GM06990 (cell line): Measurements from ENCODE around the gene PHGDH.

Source experiments
- DNase-seq: peaks from one replicate; pipeline ENCODE4 v3.0.0-alpha.2; 2011; ENCODE audit not compliant: insufficient read length; ENCODE audit errors: extremely low read depth
- H3K27me3 ChIP-seq: replicated peaks from 2 replicates; pipeline ENCODE4 v1.6.0; 2011; ENCODE audit warnings: low read length; ENCODE audit not compliant: control insufficient read depth, insufficient read depth
- H3K36me3 ChIP-seq: 2 replicates; pipeline ENCODE4 v1.5.1; 2011; ENCODE audit warnings: low read length; ENCODE audit not compliant: control insufficient read depth, insufficient read depth
- H3K4me3 ChIP-seq: replicated peaks from 2 replicates; pipeline ENCODE4 v1.5.1; 2011; ENCODE audit warnings: low read depth, mild to moderate bottlenecking, control low read depth, low read length
- TF ChIP-seq, protein P1 (sequence below): IDR thresholded peaks from 2 replicates; pipeline ENCODE4 v1.5.1; 2011; ENCODE audit warnings: low read length, control low read depth, mild to moderate bottlenecking, inconsistent platforms; ENCODE audit not compliant: insufficient read depth, poor library complexity, severe bottlenecking

PHGDH gene

DNA sequence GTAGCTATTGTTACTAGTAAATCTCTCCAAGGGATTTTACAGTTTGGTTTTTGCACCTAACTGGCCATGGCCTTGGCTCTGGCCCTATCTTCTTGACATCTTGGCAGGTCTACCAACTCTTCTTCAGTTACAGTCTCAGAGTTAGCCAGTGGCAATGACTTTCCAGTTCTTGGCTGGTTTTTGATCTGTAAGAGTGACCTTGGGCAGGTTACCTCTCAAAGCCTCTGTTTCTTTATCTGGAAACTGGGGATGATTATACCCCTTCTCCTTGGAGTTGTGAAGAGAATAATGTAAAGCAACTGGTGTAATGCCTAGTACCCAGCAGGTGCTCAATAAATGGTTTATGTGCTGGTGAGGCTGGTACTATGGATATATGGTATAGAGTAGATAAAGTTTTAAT is 6.7 kb downstream of the PHGDH start:
- H3K27me3 ChIP-seq, result peaks cover 2% of the 10 kb centered on the region
- TF ChIP-seq, protein P1, sequence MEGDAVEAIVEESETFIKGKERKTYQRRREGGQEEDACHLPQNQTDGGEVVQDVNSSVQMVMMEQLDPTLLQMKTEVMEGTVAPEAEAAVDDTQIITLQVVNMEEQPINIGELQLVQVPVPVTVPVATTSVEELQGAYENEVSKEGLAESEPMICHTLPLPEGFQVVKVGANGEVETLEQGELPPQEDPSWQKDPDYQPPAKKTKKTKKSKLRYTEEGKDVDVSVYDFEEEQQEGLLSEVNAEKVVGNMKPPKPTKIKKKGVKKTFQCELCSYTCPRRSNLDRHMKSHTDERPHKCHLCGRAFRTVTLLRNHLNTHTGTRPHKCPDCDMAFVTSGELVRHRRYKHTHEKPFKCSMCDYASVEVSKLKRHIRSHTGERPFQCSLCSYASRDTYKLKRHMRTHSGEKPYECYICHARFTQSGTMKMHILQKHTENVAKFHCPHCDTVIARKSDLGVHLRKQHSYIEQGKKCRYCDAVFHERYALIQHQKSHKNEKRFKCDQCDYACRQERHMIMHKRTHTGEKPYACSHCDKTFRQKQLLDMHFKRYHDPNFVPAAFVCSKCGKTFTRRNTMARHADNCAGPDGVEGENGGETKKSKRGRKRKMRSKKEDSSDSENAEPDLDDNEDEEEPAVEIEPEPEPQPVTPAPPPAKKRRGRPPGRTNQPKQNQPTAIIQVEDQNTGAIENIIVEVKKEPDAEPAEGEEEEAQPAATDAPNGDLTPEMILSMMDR, result no peak
- H3K36me3 ChIP-seq, result no peaks in the 10 kb centered on the region
- no peak for DNase-seq
- H3K4me3 ChIP-seq, result no peak overlapping the region

DNA sequence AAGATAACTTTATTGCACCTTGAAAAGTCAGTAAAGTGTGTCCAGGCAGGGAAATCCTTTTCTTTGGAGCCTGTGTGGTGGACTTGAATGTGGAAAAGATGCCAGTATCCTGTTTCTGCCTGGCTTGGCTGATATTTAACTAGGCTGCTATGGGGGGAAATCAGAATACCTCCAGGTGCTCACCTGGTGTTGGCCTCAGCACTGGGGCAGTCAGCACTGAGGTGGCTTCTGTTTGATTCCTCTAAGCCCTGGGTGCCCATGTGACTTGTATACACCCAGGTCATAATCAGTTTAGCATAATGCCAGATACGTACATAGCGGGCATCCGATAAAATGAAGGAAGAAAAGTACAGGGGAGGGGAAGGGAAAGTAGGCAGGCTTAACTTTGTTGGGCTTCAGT is 7.2 kb downstream of the PHGDH start:
- Histone ChIP-seq H3K27me3 (peaks cover under 1% of the 10 kb centered on the region), H3K36me3 (no peaks in the 10 kb centered on the region), H3K4me3 (no peak overlapping the region)
- TF ChIP-seq, protein P1, result no peak
- no peak for DNase-seq

DNA sequence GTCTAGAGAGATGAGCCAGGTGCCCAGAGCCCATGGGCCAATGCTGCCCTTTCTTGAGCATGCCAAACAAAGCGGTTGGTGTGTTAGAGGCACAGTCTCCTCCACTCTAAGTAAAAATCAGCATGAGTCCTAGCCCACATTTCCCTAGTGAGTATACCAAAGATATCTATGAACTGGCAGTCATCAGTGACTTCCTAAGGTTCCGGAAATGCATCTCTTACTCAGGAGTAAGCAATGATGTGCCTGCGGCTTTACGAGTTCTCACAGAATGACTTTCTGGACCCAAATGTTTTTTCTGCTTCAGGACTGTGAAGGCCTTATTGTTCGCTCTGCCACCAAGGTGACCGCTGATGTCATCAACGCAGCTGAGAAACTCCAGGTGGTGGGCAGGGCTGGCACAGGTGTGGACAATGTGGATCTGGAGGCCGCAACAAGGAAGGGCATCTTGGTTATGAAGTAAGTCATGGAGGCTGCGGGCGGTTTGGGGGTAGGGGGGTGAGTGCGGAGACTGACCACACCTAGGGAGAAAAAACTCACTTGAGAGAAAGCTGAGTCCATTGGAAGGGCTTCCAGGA is 9.2 kb downstream of the PHGDH start:
- H3K36me3 ChIP-seq, result no peaks in the 10 kb centered on the region
- DNase-seq, result no peak
- H3K4me3 ChIP-seq, result no peak overlapping the region
- TF ChIP-seq, protein P1, result no peak
- H3K27me3 ChIP-seq, result no peaks in the 10 kb centered on the region; the same call in 1 of the 2 replicates

DNA sequence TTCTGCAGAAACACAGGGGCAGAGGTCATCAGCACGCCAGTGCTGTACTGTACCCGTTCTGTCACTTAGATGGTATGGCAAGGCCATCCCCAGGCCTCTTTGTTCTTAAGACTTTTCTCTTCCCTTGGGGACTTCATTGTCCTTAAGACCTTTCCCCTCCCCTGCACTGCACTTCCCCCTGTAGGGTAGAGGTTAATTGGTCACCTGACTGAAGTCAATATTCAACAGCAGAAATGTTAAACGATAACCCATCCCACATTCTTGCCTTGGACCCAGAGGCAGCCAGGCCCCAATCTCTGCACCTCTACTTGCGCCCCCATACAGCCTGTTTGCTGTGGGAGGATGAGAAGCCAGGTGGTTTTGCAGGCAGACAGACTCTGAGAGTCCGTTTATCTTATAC is 10.2 kb downstream of the PHGDH start:
- H3K4me3 ChIP-seq, result no peak overlapping the region
- DNase-seq, result no peak
- no peaks in the 10 kb centered on the region for H3K36me3 ChIP-seq
- no peaks in the 10 kb centered on the region; the same call in 1 of the 2 replicates for H3K27me3 ChIP-seq
- TF ChIP-seq, protein P1, result no peak

DNA sequence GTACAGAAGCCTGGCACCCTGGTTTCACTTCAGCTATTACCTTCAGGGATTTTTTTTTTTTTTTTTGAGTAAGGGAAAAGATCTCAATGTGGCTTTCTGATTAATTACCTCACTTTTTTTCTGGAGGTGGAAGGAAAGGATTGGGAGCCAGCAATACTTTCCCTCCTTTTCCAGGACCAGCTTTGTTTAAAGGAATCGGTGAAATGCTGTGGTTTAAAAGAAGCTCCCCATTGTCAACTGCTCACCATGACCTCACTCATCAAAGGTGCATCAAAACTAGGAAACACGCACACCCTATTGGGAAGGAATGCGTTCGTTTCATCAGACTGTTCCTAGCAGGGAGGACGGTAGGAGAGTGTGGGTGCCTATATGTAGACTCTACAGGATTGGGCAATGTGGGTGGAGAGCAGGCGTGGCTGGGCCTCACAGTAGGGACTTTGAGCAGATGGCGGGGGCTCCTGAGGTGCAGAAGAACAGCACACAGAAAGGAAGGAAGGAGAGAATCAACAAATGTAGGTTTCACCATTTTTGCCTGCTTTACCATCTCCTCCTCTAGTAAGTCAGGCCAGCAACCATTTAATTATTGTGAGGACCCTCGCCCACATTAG is 13.0 kb downstream of the PHGDH start:
- TF ChIP-seq, protein P1, result no peak
- DNase-seq, result no peak
- no peaks in the 10 kb centered on the region for H3K36me3 ChIP-seq
- H3K27me3 ChIP-seq, result no peaks in the 10 kb centered on the region; the same call in 1 of the 2 replicates
- no peak overlapping the region for H3K4me3 ChIP-seq

DNA sequence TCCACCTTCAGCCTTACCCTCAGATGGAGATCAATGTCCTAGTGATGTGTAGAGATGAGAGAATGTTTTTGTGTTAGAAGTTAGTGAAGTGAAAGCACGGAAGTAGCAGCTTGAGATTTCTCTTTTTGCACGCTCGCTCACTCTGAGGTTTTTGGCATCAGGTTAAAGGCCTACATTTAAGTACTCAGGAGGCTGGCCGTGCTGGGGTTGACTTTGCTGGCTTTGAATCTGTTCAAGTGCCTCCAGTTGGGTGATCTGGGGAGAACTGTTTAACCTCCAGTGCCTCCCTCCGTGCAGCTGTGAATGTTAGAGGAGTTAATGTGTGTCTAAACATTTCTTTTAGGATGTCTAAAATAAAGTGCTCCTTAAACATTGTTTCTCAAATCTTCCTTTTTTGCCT is 13.9 kb downstream of the PHGDH start:
- DNase-seq, result no peak
- H3K4me3 ChIP-seq, result no peak overlapping the region
- no peaks in the 10 kb centered on the region; the same call in 1 of the 2 replicates for H3K27me3 ChIP-seq
- no peaks in the 10 kb centered on the region for H3K36me3 ChIP-seq
- TF ChIP-seq, protein P1, result no peak
